Coronary artery (tissue), 2 donors: Measurements from ENCODE around the gene OR51M1.

ENCODE experiments used
- DNase-seq: peaks from one replicate; pipeline ENCODE4 v3.0.0-alpha.2; 2017; ENCODE audit warnings: low spot score
- H3K27ac ChIP-seq, 2 donors: fragments of 200-600 bp; sonication (generic); one replicate each; pipeline ENCODE4 v1.5.1; 2016 to 2019
- H3K4me3 ChIP-seq: fragments of 200-600 bp; sonication (generic); 2 replicates; pipeline ENCODE4 v1.5.1; 2016; ENCODE audit warnings: mild to moderate bottlenecking, moderate library complexity
- TF ChIP-seq, protein P1 (sequence below): fragments of 200-600 bp; sonication (generic); IDR thresholded peaks from one replicate; pipeline ENCODE4 v1.5.1; 2019; ENCODE audit warnings: antibody characterized with exemption

The OR51M1 gene

DNA sequence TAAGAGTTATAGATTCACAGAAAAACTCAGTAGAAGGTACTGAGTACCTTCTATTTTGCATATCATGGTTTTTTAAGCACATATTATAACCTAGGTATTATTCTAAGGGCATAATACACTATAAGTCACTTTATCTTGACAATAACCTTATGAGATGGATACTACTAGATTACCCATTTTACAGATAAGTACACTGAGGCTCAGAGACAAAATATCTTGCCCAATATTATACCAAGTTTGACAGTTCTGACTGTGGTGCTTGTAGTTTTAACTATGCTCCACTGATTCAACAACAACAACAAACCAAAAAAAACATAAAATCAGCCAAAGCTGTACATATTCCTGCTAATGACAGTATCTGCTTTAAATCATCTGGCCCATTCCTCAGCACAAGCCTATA lies 10.5 kb downstream of the OR51M1 start:
- no peak overlapping the region for H3K4me3 ChIP-seq
- TF ChIP-seq, protein P1, sequence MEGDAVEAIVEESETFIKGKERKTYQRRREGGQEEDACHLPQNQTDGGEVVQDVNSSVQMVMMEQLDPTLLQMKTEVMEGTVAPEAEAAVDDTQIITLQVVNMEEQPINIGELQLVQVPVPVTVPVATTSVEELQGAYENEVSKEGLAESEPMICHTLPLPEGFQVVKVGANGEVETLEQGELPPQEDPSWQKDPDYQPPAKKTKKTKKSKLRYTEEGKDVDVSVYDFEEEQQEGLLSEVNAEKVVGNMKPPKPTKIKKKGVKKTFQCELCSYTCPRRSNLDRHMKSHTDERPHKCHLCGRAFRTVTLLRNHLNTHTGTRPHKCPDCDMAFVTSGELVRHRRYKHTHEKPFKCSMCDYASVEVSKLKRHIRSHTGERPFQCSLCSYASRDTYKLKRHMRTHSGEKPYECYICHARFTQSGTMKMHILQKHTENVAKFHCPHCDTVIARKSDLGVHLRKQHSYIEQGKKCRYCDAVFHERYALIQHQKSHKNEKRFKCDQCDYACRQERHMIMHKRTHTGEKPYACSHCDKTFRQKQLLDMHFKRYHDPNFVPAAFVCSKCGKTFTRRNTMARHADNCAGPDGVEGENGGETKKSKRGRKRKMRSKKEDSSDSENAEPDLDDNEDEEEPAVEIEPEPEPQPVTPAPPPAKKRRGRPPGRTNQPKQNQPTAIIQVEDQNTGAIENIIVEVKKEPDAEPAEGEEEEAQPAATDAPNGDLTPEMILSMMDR: no peak

DNA sequence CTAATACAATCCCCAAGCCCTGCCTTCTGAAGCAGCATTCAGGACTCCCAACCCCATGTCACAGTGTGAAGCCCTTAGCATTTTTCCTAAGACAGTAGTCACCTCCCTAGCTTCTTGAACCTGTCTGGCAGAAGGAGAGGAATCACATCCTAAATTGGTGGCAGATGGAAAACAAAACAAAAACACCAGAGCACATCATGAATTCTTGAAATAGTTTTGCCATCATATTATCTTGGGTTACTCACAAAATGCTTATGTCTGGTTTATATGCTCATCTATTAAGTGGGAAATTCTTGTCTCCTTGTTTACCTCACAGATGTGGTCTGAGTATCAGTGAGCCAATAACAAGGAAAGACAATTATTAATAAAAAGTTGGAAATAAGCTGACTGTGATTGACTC lies 15.3 kb downstream of the OR51M1 start:
- no peak overlapping the region for H3K27ac ChIP-seq
- DNase-seq: no peak
- TF ChIP-seq, protein P1: no peak
- no peak overlapping the region for H3K4me3 ChIP-seq

More for the DNA sequence above, 10.5 kb downstream of the OR51M1 start:
- DNase-seq: no peak
- no peak overlapping the region for H3K27ac ChIP-seq

DNA sequence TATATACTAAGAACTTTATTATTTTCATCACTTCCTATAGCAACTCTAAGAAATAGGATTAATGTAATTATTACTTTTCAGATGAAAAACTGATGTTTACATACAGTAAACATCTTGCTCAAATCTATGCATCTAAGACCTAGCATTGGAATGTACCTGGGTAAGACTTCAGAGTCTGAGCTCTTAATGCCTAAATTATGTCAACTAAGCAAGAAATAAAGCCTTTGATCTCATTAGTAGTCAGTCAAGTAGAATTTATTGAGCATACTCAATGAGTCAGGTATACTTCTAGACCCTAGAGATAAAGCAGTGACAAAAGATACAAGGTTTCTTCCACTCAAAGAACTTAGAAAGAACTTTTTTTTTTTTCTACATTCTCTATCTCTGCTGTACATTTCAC lies 21.6 kb downstream of the OR51M1 start:
- H3K27ac ChIP-seq: no peak overlapping the region
- TF ChIP-seq, protein P1: no peak
- no peak for DNase-seq
- no peak overlapping the region for H3K4me3 ChIP-seq

DNA sequence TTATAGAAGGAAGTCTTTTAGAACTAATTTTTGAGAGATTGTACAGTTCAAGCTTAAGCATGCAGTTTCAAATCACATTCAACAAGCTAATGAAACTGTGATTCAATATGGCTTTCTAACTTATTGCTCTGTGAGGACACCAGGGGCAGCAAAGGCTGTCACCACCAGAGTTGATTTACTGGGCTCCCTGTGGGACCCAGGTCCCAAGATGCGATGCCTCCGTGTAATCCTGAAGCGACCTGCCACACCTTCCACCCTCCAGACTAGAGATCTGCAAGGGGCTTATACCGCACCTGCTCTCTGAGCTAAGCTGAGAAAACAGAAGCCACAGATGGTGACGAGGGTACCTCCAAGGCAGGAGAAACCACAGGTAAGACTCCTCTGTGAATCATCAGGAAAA lies 37.4 kb downstream of the OR51M1 start:
- Histone ChIP-seq H3K4me3 (no peak overlapping the region), H3K27ac (no peak overlapping the region)
- TF ChIP-seq, protein P1: no peak
- DNase-seq: no peak

DNA sequence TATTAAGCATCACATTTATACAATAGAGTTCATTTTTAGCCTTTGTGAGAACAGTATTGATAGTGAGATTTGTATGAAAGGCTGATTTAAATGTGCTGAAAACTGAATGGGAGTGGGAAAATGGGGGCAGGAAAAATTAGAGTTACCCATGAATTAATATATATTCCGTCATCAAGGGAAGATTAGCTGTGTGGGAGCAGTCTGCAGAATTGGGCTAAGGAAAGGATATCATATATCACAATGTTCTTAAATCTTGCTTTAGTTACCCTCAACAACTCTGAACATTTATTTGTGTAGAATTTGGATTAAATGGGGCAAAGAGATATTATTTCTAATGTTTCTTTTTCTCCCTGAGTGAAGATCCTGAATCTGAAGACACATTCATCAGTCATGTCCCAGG lies 38.2 kb downstream of the OR51M1 start, which contains the start of gene OR51Q1:
Gene OR51Q1, plus strand, starts transcription at position 301 of the 400 bp plus-strand sequence. Its CDS starts 90 bp downstream, at position 391.
- TF ChIP-seq, protein P1: no peak
- no peak for DNase-seq

DNA sequence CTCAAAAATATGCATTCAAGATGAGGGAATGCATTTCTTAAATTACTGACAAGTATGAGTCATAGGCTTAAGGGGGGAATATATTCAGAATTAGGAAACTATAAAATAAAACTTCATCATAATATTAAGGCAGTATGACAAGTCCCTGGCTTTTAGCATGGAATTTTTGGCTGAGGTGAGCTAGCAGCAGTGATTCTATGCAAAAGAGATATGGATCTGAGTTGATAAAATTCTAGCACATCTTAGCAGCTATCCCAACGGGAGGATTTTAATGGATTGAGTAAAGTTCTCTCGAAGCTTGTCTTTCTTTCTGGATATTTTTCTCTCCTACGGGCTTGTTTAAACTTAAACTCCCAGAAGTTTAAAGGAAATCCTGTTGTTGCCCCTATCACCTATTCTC lies 39.5 kb downstream of the OR51M1 start:
- TF ChIP-seq, protein P1: no peak
- H3K27ac ChIP-seq: no peak overlapping the region

More for the DNA sequence above, 38.2 kb downstream of the OR51M1 start, which contains the start of gene OR51Q1:
- Histone ChIP-seq H3K4me3 (no peak within 1 kb of the TSS), H3K27ac (no peak within 1 kb of the TSS)

DNA sequence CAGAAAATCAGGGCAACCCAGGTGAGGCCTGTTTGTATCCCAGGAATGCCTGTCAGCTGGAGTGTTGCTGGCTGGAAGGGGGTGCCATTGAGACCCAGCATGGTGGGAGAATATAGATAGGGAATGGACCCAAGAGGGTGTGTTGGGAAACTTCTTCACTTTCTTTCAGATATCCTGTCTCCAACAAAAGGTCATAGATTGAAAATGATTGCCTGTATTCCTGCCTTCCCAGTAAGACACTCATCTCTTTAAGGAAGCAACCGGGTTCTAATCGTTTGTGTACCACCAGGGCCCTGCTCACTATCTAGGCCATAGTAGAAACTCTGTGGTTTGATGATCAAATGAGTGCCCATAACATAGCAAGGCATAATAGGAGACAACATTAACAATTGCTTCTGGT lies 57.8 kb downstream of the OR51M1 start, which contains the start of gene OR51I1:
Gene OR51I1, minus strand, starts transcription at position 101 of the 400 bp plus-strand sequence. Its CDS starts 0 bp downstream, at position 101.
- no peak for DNase-seq
- Histone ChIP-seq H3K27ac (no peak within 1 kb of the TSS), H3K4me3 (no peak within 1 kb of the TSS)
- TF ChIP-seq, protein P1: no peak

More for the DNA sequence above, 39.5 kb downstream of the OR51M1 start:
- H3K4me3 ChIP-seq: no peak overlapping the region
- DNase-seq: no peak
